Large intestine (tissue), 3 donors: ENCODE results near the gene CTBP1. TPM values are rescaled to one million over a fixed set of nuclear protein-coding genes. Genes with fewer than 3 reads are reported as not detected.

Experiments used
- DNase-seq, 2 donors: peaks; one replicate each; pipeline versions ENCODE4 v3.0.0 to v3.0.0-alpha.2; 2013
- H3K27ac ChIP-seq: one replicate; pipeline ENCODE4 v1.5.1; 2013; ENCODE audit warnings: low read length
- H3K27me3 ChIP-seq: 2 replicates; pipeline ENCODE4 v1.6.1; 2013; ENCODE audit warnings: low read length; ENCODE audit not compliant: control insufficient read depth, insufficient read depth
- H3K36me3 ChIP-seq: 2 replicates; pipeline ENCODE4 v1.6.1; 2013; ENCODE audit warnings: low read length; ENCODE audit not compliant: control insufficient read depth, insufficient read depth
- H3K4me1 ChIP-seq: one replicate; pipeline ENCODE4 v1.6.1; 2013; ENCODE audit warnings: low read length; ENCODE audit not compliant: control insufficient read depth, insufficient read depth
- H3K4me3 ChIP-seq: one replicate; pipeline ENCODE4 v1.5.1; 2013; ENCODE audit warnings: low read length
- H3K9me3 ChIP-seq: one replicate; pipeline ENCODE4 v1.6.1; 2013; ENCODE audit warnings: mild to moderate bottlenecking, low read depth, low read length, moderate library complexity; ENCODE audit not compliant: control insufficient read depth
- WGBS: methylation state at CpG from one replicate; pipeline ENCODE4 v1.1.5; 2013; ENCODE audit warnings: low lambda C conversion rate; ENCODE audit not compliant: insufficient coverage; 5-methylcytosine and 5-hydroxymethylcytosine counted together
- polyA plus RNA-seq: library from polyadenylated mRNA; unstranded; fragments of 120-200 nt; gene quantifications from one replicate; pipeline ENCODE4 v1.2.1, GENCODE V29; 2013

Gene CTBP1
- polyA plus RNA-seq, 1 donor: 134 TPM

DNA sequence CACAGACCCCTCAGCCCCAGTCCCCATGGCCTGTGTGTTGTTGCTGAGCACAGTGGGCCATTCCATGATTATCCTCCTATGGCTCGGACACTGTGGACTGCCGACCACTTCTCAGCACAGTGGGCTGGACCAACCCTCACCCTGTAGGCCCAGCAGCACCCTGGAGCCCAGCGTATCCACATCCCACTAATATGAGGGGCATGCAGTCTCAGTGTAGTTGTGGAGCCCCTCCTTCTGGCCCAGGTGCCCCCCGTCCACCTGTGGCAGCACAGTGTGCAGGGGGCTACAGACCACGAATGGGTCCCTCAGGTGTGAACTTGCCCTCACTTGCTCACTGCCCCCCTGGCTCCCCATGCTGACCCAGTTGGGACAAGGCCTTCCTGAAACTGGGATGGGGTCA is 84.5 kb downstream of the CTBP1 start:
- Histone ChIP-seq H3K4me3 (no peak overlapping the region), H3K4me1 (peaks cover 5% of the 10 kb centered on the region), H3K27me3 (peaks cover 16% of the 10 kb centered on the region), H3K36me3 (peaks cover 5% of the 10 kb centered on the region), H3K27ac (no peak overlapping the region), H3K9me3 (no peaks in the 10 kb centered on the region)
- DNase-seq: no peak
- WGBS: no CpG with 5 or more reads among the region's 5 CpGs

DNA sequence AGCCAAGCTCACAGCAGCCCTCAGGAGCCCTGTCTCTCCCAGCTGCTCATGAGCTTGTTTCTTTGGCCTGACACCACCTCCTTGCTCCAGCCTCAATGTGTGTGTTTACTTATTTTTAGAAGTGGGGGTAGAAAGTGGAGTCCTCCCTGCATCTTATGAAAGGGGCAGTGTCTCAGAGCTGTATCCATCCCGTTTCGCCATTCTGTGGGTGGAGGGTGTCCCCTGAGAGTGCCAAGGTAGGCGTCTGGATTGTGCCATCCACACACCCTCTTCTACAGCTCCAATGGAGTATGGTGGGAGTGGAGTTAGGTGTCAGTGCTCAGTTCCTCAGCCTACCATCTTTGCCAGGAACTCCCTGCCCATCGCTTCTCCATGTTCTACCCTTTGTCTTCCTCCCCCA is 84.9 kb downstream of the CTBP1 start:
- no peak for DNase-seq
- Histone ChIP-seq H3K36me3 (peaks cover 2% of the 10 kb centered on the region), H3K27me3 (peaks cover 12% of the 10 kb centered on the region), H3K4me1 (peaks cover 5% of the 10 kb centered on the region), H3K27ac (no peak overlapping the region), H3K4me3 (no peak overlapping the region), H3K9me3 (no peaks in the 10 kb centered on the region)
- WGBS: no CpG with 5 or more reads among the region's 4 CpGs

Other genes with a start within 250 kb of the CTBP1 start
- 12.6 TPM for gene FGFRL1, start 237.5 kb downstream of the CTBP1 start, polyA plus RNA-seq
- gene RNF212, start 135.6 kb downstream of the CTBP1 start, polyA plus RNA-seq: 1.8 TPM
- 54.6 TPM for gene SPON2, start 76.5 kb downstream of the CTBP1 start, polyA plus RNA-seq
- 51.2 TPM for gene MAEA, start 40.8 kb upstream of the CTBP1 start, polyA plus RNA-seq
- 23.5 TPM for gene UVSSA, start 98.1 kb upstream of the CTBP1 start, polyA plus RNA-seq
- gene NKX1-1, start 157.3 kb upstream of the CTBP1 start, polyA plus RNA-seq: not detected